Endodermal cell (in vitro differentiated cells): ENCODE measurements around the gene PRMT1. TPM values are rescaled to one million over a fixed set of nuclear protein-coding genes. Genes with fewer than 3 reads are reported as not detected.

Experiments
- DNase-seq: peaks from one replicate; pipeline ENCODE4 v3.0.0-alpha.2; 2017
- H3K27ac ChIP-seq: 2 replicates; pipeline ENCODE4 v1.5.1; 2013; ENCODE audit warnings: mild to moderate bottlenecking, low read depth, low read length, moderate library complexity
- H3K27me3 ChIP-seq: 2 replicates; pipeline ENCODE4 v1.6.1; 2013; ENCODE audit warnings: mild to moderate bottlenecking, low read length, moderate library complexity; ENCODE audit not compliant: insufficient read depth, control insufficient read depth, poor library complexity, severe bottlenecking
- H3K36me3 ChIP-seq: 2 replicates; pipeline ENCODE4 v1.7.0; 2013; ENCODE audit warnings: mild to moderate bottlenecking, low read length, moderate library complexity; ENCODE audit not compliant: control insufficient read depth, insufficient read depth
- H3K4me1 ChIP-seq: one replicate; pipeline ENCODE4 v1.7.0; 2013; ENCODE audit warnings: low read length; ENCODE audit not compliant: control insufficient read depth, insufficient read depth
- H3K4me3 ChIP-seq: 2 replicates; pipeline ENCODE4 v1.5.1; 2013; ENCODE audit warnings: mild to moderate bottlenecking, low read length, moderate library complexity
- H3K9ac ChIP-seq: 2 replicates; pipeline ENCODE4 v1.6.1; 2013; ENCODE audit warnings: mild to moderate bottlenecking, low read length, moderate library complexity; ENCODE audit not compliant: poor library complexity, severe bottlenecking; ENCODE audit errors: extremely low read depth
- H3K9me3 ChIP-seq: 2 replicates; pipeline ENCODE4 v1.6.1; 2013; ENCODE audit warnings: mild to moderate bottlenecking, low read length, moderate library complexity; ENCODE audit not compliant: control insufficient read depth
- H3K27ac Mint-ChIP-seq: 2 replicates; pipeline ENCODE4 v1.8.0; 2020; ENCODE audit warnings: mixed read lengths
- H3K27me3 Mint-ChIP-seq: 2 replicates; pipeline ENCODE4 v1.8.0; 2021; ENCODE audit warnings: mild to moderate bottlenecking, mixed read lengths; ENCODE audit not compliant: insufficient read depth
- H3K36me3 Mint-ChIP-seq: 2 replicates; pipeline ENCODE4 v1.8.0; 2020; ENCODE audit warnings: low read depth, mixed read lengths
- H3K4me1 Mint-ChIP-seq: 2 replicates; pipeline ENCODE4 v1.8.0; 2020; ENCODE audit warnings: mixed read lengths
- H3K4me3 Mint-ChIP-seq: 2 replicates; pipeline ENCODE4 v1.8.0; 2020; ENCODE audit warnings: mild to moderate bottlenecking, moderate library complexity, mixed read lengths
- H3K9me3 Mint-ChIP-seq: 2 replicates; pipeline ENCODE4 v1.8.0; 2020; ENCODE audit warnings: mild to moderate bottlenecking, mixed read lengths
- CTCF ChIP-seq: fragments of 200-600 bp; sonication (generic); conservative IDR thresholded peaks from 2 replicates; pipeline ENCODE4 v1.5.0; 2021; ENCODE audit warnings: antibody characterized with exemption, mild to moderate bottlenecking
- WGBS, 2 experiments: methylation state at CpG; one replicate each; pipeline versions ENCODE4 v1.1.5 to v1.1.7; 2013; ENCODE audit warnings: missing lambda C conversion rate in 2 of 2, mixed read lengths in 1 of 2; ENCODE audit not compliant: insufficient coverage in 1 of 2, insufficient read length in 1 of 2; 5-methylcytosine and 5-hydroxymethylcytosine counted together
- total RNA-seq, 2 donors: library from RNA; stranded (reverse); fragmentation: NEBNext Ultra II Directional in 1 of 2; extraction: Animal tissue kit (Norgen Biotek cat#: 25700) in 1 of 2; gene quantifications; 2 replicates in 1 of 2; 3 replicates in 1 of 2; pipeline ENCODE4 v1.2.1, GENCODE V29; 2021

The PRMT1 gene
- total RNA-seq, 2 donors from 2014 or later: 343 to 362 TPM

DNA sequence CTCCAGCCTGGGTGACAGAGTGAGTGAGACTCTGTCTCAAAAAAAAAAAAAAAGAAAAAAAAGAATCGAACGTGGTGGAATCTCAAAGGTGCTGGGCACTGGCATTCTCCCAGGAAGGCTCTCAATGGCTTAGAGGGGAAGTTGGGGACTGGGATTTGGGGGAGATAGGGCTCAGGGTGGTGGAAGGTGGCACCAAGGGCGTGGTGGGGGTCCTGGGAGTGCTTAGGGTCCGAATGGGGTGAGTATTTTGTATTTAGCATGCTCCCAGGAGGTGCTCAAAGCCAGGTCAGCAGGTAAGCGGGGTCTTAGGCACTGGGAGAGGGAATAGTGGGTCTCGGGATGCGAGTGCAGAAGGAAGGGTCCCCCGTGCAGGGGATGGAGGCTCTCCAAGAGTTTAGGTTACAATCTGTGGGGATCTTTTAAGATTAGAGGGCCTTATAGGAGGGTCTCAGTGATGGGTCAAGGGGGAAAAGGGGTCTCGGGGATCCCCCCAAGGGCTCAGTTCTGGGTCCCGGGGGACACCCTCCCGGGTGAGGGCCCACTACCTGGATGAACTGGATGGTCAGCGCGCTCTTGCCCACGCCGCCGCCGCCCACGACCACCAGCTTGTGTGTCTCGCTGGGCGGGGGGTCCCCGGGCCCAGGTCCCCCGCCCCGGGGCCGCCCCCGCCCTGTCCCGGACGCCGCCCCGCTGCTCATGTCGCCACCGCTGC is 37.5 kb upstream of the PRMT1 start:
- Mint-ChIP-seq H3K9me3 (no peaks in the 10 kb centered on the region), H3K4me1 (peaks cover 43% of the 10 kb centered on the region), H3K36me3 (peaks cover 7% of the 10 kb centered on the region), H3K27me3 (peaks cover 18% of the 10 kb centered on the region), H3K4me3 (peak overlapping the region; percentile 99), H3K27ac (peak overlapping the region; percentile 72)
- peaks cover 6% of the 10 kb centered on the region for H3K36me3 ChIP-seq
- H3K27me3 ChIP-seq: no peaks in the 10 kb centered on the region
- TF ChIP-seq CTCF: no peak
- H3K9ac ChIP-seq: peak overlapping the region; percentile 18
- no peaks in the 10 kb centered on the region for H3K9me3 ChIP-seq
- no peak overlapping the region for H3K27ac ChIP-seq
- 8 to 10% methylated on average over 7 to 31 of the region's 31 CpGs for WGBS, 2 experiments
- DNase-seq: peak; percentile 65
- H3K4me3 ChIP-seq: peak overlapping the region; percentile 71
- peaks cover 4% of the 10 kb centered on the region for H3K4me1 ChIP-seq

- Histone ChIP-seq H3K36me3 (peaks cover 13% of the 10 kb centered on the region), H3K27me3 (no peaks in the 10 kb centered on the region), H3K9ac (peak within 1 kb of the TSS; percentile 100), H3K4me1 (peaks cover 4% of the 10 kb centered on the region), H3K4me3 (peak within 1 kb of the TSS; percentile 92), H3K27ac (peak within 1 kb of the TSS; percentile 100), H3K9me3 (no peaks in the 10 kb centered on the region)
- peak within 1 kb of the TSS; percentile 100 for H3K27ac Mint-ChIP-seq
- DNase-seq: peak; percentile 100
- H3K9me3 Mint-ChIP-seq: no peaks in the 10 kb centered on the region
- H3K36me3 Mint-ChIP-seq: peaks cover 8% of the 10 kb centered on the region
- peaks cover 18% of the 10 kb centered on the region for H3K27me3 Mint-ChIP-seq
- 0 to 1% methylated on average over 31 to 51 of the region's 51 CpGs for WGBS, 2 experiments
- peaks cover 43% of the 10 kb centered on the region for H3K4me1 Mint-ChIP-seq
- no peak for TF ChIP-seq CTCF
- peak within 1 kb of the TSS; percentile 99 for H3K4me3 Mint-ChIP-seq
These were observed 36.8 kb upstream of the PRMT1 start, which contains the start of gene RRAS for GRCh38 chr19:49640113-49640898. TSS of gene RRAS (minus strand) at chr19:49640143. CDS start at chr19:49640098, 45 bp downstream.

GRCh38 chr19:49641688-49642491 is 35.2 kb upstream of the PRMT1 start, which contains the start of gene SCAF1:
TSS of gene SCAF1 (plus strand) at chr19:49642209. CDS start at chr19:49645027, 2,818 bp downstream.
- Mint-ChIP-seq H3K27ac (peak within 1 kb of the TSS; percentile 100), H3K36me3 (peaks cover 24% of the 10 kb centered on the region), H3K9me3 (no peaks in the 10 kb centered on the region), H3K4me1 (peaks cover 43% of the 10 kb centered on the region), H3K4me3 (peak within 1 kb of the TSS; percentile 99), H3K27me3 (peaks cover 13% of the 10 kb centered on the region)
- Histone ChIP-seq H3K27ac (peak within 1 kb of the TSS; percentile 100), H3K9ac (peak within 1 kb of the TSS; percentile 100), H3K4me3 (peak within 1 kb of the TSS; percentile 97), H3K4me1 (peaks cover 4% of the 10 kb centered on the region), H3K36me3 (peaks cover 27% of the 10 kb centered on the region), H3K9me3 (no peaks in the 10 kb centered on the region), H3K27me3 (no peaks in the 10 kb centered on the region)
- DNase-seq: peak; percentile 99
- no peak for TF ChIP-seq CTCF
- WGBS, 2 experiments: 0 to 1% methylated on average over 38 to 87 of the region's 87 CpGs
